Uterus (tissue), 4 donors: ENCODE data around the gene ALG11. TPM values are rescaled to one million over a fixed set of nuclear protein-coding genes. Genes with fewer than 3 reads are reported as not detected.

Source experiments
- DNase-seq, 2 donors: peaks; one replicate each; pipeline ENCODE4 v3.0.0-alpha.2; 2019 to 2020
- H3K27ac ChIP-seq, 2 donors: fragments of 200-600 bp; sonication (generic); 1 replicate in 1 of 2; 2 replicates in 1 of 2; pipeline ENCODE4 v1.5.1; 2016 to 2018
- H3K27me3 ChIP-seq, 2 donors: fragments of 200-600 bp; sonication (generic); one replicate each; pipeline ENCODE4 v1.5.1; 2018 to 2019; ENCODE audit warnings: control low read depth in 1 of 2
- H3K36me3 ChIP-seq, 2 donors: fragments of 200-600 bp; sonication (generic); one replicate each; pipeline ENCODE4 v1.5.1; 2019; ENCODE audit warnings: control low read depth in 1 of 2
- H3K4me1 ChIP-seq, 2 donors: fragments of 200-600 bp; sonication (generic); one replicate each; pipeline ENCODE4 v1.5.1; 2018 to 2019; ENCODE audit warnings: control low read depth in 1 of 2
- H3K4me3 ChIP-seq, 2 donors: fragments of 200-600 bp; sonication (generic); 1 replicate in 1 of 2; 2 replicates in 1 of 2; pipeline ENCODE4 v1.5.1; 2018 to 2019; ENCODE audit warnings: mild to moderate bottlenecking in 1 of 2
- H3K9me3 ChIP-seq, 2 donors: fragments of 200-600 bp; sonication (generic); one replicate each; pipeline ENCODE4 v1.5.1; 2019; ENCODE audit warnings: control low read depth in 1 of 2
- CTCF ChIP-seq, 4 experiments: fragments of 200-600 bp in 2 of 4; fragments of 450-650 bp in 2 of 4; sonication (generic) in 2 of 4; IDR thresholded peaks; one replicate each; pipeline ENCODE4 v1.5.1; 2016 to 2019; ENCODE audit warnings: antibody characterized with exemption in 4 of 4, mild to moderate bottlenecking in 2 of 4, moderate library complexity in 1 of 4
- POLR2A ChIP-seq, 2 donors: fragments of 450-650 bp; IDR thresholded peaks; one replicate each; pipeline ENCODE4 v1.6.1; 2016; ENCODE audit warnings: antibody characterized with exemption in 2 of 2, mild to moderate bottlenecking in 1 of 2, moderate library complexity in 1 of 2
- intact Hi-C: fragments of 100-400 bp; cut with DNase I; formaldehyde crosslinking; loops from one replicate; pipeline ENCODE4 v1.15.1; 2023; ENCODE audit warnings: low total_unique reads
- total RNA-seq, 4 donors: library from RNA; depleted of rRNA in 3 of 4; stranded (reverse); fragments of >200 nt in 3 of 4; gene quantifications; one replicate each; pipeline versions ENCODE4 v1.1.0 to v1.2.4, GENCODE V29; 2014 to 2023
- donor health status: DM: yes; HTN: yes; CAD: no.

The ALG11 gene
- total RNA-seq, 4 donors from 2014 or later = 5.0 to 68.9 (median 28.8) TPM

- H3K9me3 ChIP-seq = peaks cover 0 to 10% of the 10 kb centered on the region in 2 donors
- intact Hi-C loops = no loop called here
- H3K36me3 ChIP-seq = no peaks in the 10 kb centered on the region
- TF ChIP-seq CTCF (IDR thresholded peaks at IDR 0.05) (no peak), POLR2A (IDR thresholded peaks at IDR 0.05) (no peak)
- H3K27ac ChIP-seq = no peak overlapping the region
- no peaks in the 10 kb centered on the region for H3K27me3 ChIP-seq
- H3K4me1 ChIP-seq = no peaks in the 10 kb centered on the region
- no peak for DNase-seq
- no peak overlapping the region for H3K4me3 ChIP-seq
Measured at GRCh38 chr13:52070929-52071523, 58.8 kb downstream of the ALG11 start.

Other genes starting within 250 kb of the ALG11 start
- gene DHRS12, start 208.2 kb upstream of the ALG11 start, total RNA-seq = 10 to 100 TPM in 1 of 4 donors, 1 to 10 TPM in 3; 5.4 to 18.8 (median 8.5) TPM
- under 1 TPM in 2 of 4 donors, not detected in 2; 0.14 to 0.52 TPM for gene TMEM272, start 167.2 kb upstream of the ALG11 start, total RNA-seq
- gene CCDC70, start 150.4 kb upstream of the ALG11 start, total RNA-seq = not detected
- gene ATP7B, start 948 bp upstream of the ALG11 start, total RNA-seq = 10 to 100 TPM in 1 of 4 donors, 1 to 10 TPM in 3; 9.2 to 16.2 (median 9.9) TPM
- gene UTP14C, start 12.3 kb downstream of the ALG11 start, total RNA-seq = 10 to 100 TPM in 3 of 4 donors, 1 to 10 TPM in 1; 9.4 to 40.3 (median 16.3) TPM
- gene NEK5, start 116.7 kb downstream of the ALG11 start, total RNA-seq = 1 to 10 TPM in 3 of 4 donors, under 1 TPM in 1; 0.76 to 7.9 (median 3.5) TPM
- 10 to 100 TPM; 16.1 to 95.0 (median 21.9) TPM for gene NEK3, start 147.2 kb downstream of the ALG11 start, total RNA-seq